Calu3 (cell line): Measurements from ENCODE around the gene RAB44. TPM values are rescaled to one million over a fixed set of nuclear protein-coding genes. Genes with fewer than 3 reads are reported as not detected.

Experiments
- BruUV-seq: library from RNA; stranded (reverse); fragments of 400-500 nt; replicated peaks from 2 replicates; lab custom pipeline; 2021; lab: Mats Ljungman, UMichigan
- CTCF ChIA-PET: fragments of 300-600 bp; sonication (Branson Sonifier 250); formaldehyde crosslinking; loops from one replicate; lab custom pipeline; 2022; ENCODE audit warnings: antibody characterized with exemption; lab: Charles Lee
- DNase-seq: peaks from one replicate; pipeline ENCODE4 v3.0.0; 2022
- H3K27ac Mint-ChIP-seq: one replicate; pipeline ENCODE4 v1.8.0; 2022; ENCODE audit warnings: mixed read lengths; ENCODE audit not compliant: unreplicated experiment
- H3K27me3 Mint-ChIP-seq: one replicate; pipeline ENCODE4 v1.8.0; 2022; ENCODE audit warnings: mixed read lengths; ENCODE audit not compliant: unreplicated experiment
- H3K36me3 Mint-ChIP-seq: one replicate; pipeline ENCODE4 v1.8.0; 2022; ENCODE audit warnings: mild to moderate bottlenecking, moderate library complexity, mixed read lengths; ENCODE audit not compliant: insufficient read depth, unreplicated experiment
- H3K4me1 Mint-ChIP-seq: one replicate; pipeline ENCODE4 v1.8.0; 2022; ENCODE audit warnings: mild to moderate bottlenecking, low read depth, mixed read lengths; ENCODE audit not compliant: unreplicated experiment
- H3K4me3 Mint-ChIP-seq: one replicate; pipeline ENCODE4 v1.8.0; 2022; ENCODE audit warnings: mild to moderate bottlenecking, low read depth, moderate library complexity, mixed read lengths; ENCODE audit not compliant: unreplicated experiment
- H3K9me3 Mint-ChIP-seq: one replicate; pipeline ENCODE4 v1.8.0; 2022; ENCODE audit warnings: low read depth, mixed read lengths; ENCODE audit not compliant: unreplicated experiment
- CTCF ChIP-seq: fragments of 200-600 bp; IDR thresholded peaks from one replicate; pipeline ENCODE4 v1.8.0; 2022; ENCODE audit warnings: antibody characterized with exemption; ENCODE audit not compliant: unreplicated experiment
- intact Hi-C: fragments of 100-400 bp; cut with micrococcal nuclease; formaldehyde crosslinking; loops from one replicate; pipeline ENCODE4 v1.10.0; 2022; ENCODE audit not compliant: unreplicated experiment
- total RNA-seq: library from RNA; stranded (reverse); gene quantifications from 2 replicates; pipeline ENCODE4 v1.2.3, GENCODE V29; 2022

The RAB44 gene
- total RNA-seq, 1 experiment from 2014 or later = not detected

DNA sequence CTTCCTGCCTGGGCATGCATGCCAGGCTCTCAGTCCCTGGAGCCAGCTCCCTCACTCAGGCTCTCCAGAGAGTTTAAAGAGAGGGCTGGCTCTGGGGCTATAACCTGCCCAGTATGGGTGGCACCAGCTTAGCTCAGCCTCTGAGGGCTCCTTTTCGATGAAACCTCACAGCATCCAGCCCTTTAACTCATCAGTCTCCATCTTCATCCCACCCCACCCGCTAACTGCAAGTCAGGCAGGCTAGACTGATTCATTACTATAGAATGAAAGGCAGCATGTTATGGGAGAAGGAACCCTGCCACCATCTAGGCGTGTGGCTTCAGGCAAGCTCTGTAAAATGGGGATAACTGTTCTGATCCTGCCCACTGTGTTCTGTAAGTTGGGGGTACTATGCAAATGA is 53.5 kb downstream of the RAB44 start:
- TF ChIP-seq CTCF = no peak
- H3K36me3 Mint-ChIP-seq = no peaks in the 10 kb centered on the region
- no peak overlapping the region for H3K27ac Mint-ChIP-seq
- H3K4me3 Mint-ChIP-seq = no peak overlapping the region
- no peaks in the 10 kb centered on the region for H3K9me3 Mint-ChIP-seq
- DNase-seq = no peak
- intact Hi-C loops = no loop called here
- CTCF ChIA-PET = interaction anchor here (1.7 kb wide), 1 partner anchor 27 kb away, joined by 6 read pairs; no protein-coding TSS in a partner anchor
- peaks cover 47% of the 10 kb centered on the region for H3K4me1 Mint-ChIP-seq
- BruUV-seq = no TSS peak
- peaks cover 12% of the 10 kb centered on the region for H3K27me3 Mint-ChIP-seq

GRCh38 chr6:36751833-36752186 is 54.2 kb downstream of the RAB44 start:
- H3K4me3 Mint-ChIP-seq = no peak overlapping the region
- CTCF ChIA-PET = interaction anchor here (0.7 to 1.7 kb wide), 2 partner anchors 28 to 58 kb away, joined by 3 to 6 read pairs; no protein-coding TSS in a partner anchor
- H3K27ac Mint-ChIP-seq = peak overlapping the region; percentile 15
- no TSS peak for BruUV-seq
- no peak for DNase-seq
- no peak for TF ChIP-seq CTCF
- peaks cover 54% of the 10 kb centered on the region for H3K4me1 Mint-ChIP-seq
- H3K9me3 Mint-ChIP-seq = no peaks in the 10 kb centered on the region
- no peaks in the 10 kb centered on the region for H3K36me3 Mint-ChIP-seq
- peaks cover 5% of the 10 kb centered on the region for H3K27me3 Mint-ChIP-seq
- intact Hi-C loops = no loop called here

DNA sequence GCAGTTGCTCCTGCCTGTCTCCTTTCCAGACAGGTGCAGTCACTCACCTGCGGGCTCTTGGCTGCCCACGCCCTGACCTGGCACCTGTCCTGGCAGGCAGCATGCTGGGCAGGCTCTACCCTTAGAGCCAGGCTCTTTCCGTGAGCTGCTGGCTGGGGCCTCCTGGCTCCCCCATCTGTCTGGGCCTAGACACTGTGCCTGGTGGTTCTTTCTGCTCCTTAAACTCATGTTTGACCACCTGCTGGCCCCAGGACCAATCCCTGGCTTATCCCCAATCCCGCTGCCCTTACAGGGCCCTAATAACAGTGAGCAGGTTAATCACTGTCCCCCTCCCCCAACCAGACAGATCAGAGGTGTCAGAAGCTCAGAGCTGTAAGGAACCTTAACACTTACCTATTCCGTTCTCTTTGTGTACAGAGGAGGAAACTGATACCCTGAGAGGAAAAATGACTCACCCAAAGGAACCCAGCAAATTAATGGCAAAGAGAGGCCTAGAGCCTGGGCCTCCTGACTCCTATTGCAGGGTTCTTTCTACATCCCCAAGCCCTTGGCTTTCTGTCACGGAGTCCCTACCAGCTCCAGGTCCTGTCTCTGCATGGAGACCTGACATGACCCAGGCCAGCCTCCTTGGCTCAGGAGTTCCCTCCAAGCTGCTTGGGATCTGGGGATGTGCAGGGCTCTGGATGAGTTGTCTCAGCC is 54.7 kb downstream of the RAB44 start:
- intact Hi-C loops = no loop called here
- H3K9me3 Mint-ChIP-seq = no peaks in the 10 kb centered on the region
- CTCF ChIA-PET = interaction anchor here (0.7 to 1.7 kb wide), 2 partner anchors 28 to 58 kb away, joined by 3 to 6 read pairs; no protein-coding TSS in a partner anchor
- H3K4me3 Mint-ChIP-seq = no peak overlapping the region
- DNase-seq = peak; percentile 31
- peaks cover 59% of the 10 kb centered on the region for H3K4me1 Mint-ChIP-seq
- no peak for TF ChIP-seq CTCF
- H3K27me3 Mint-ChIP-seq = no peaks in the 10 kb centered on the region
- no TSS peak for BruUV-seq
- H3K36me3 Mint-ChIP-seq = no peaks in the 10 kb centered on the region
- H3K27ac Mint-ChIP-seq = peak overlapping the region; percentile 15

DNA sequence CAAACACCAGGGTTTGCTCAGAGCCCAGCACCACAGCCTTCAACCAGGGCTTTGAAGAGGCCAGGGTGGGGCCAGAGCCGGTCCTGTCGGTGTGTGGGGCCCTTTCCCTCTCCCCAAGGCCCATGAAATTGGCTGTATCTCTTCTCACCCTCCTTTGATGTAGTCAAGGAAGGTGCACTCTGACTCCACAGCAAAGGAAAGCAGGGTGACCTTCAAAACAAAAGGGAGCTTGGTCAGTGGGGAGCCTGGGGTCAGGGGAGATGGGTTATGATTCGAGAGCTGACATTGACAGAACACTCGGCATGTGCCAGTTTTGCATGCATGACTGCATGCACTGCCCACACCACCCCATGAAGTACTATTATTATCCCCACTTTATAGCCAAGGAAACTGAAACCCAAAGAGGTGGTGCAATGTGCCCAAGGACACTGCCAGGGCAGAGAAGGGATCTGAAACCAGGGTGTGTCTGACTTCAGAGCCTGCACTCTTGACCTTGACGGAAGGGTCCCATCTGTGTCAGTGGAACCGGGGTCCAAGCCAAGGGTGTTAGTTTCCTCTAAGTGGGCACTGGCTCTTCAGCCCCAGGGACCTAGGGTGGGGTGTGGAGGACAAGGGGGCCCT is 55.4 kb downstream of the RAB44 start:
- H3K4me1 Mint-ChIP-seq = peaks cover 65% of the 10 kb centered on the region

More for the DNA sequence above, 55.4 kb downstream of the RAB44 start:
- DNase-seq = no peak
- Mint-ChIP-seq H3K27ac (no peak overlapping the region), H3K36me3 (no peaks in the 10 kb centered on the region), H3K9me3 (no peaks in the 10 kb centered on the region), H3K27me3 (no peaks in the 10 kb centered on the region), H3K4me3 (no peak overlapping the region)
- no peak for TF ChIP-seq CTCF
- CTCF ChIA-PET = no interaction called here
- intact Hi-C loops = no loop called here
- BruUV-seq = no TSS peak
